ENCODE results near the gene TMC1.
"Not testable (repeated sequence)": the region's sequence is repeated elsewhere in the genome, so short reads cannot be mapped to it uniquely, and the experiment has no call there.

Gene TMC1

GRCh38 chr9:72857624-72857996 is 336.2 kb downstream of the TMC1 start:
- no peak for TF ChIP-seq CTCF (IDR thresholded peaks at IDR 0.05; ENCODE audit: borderline replicate concordance, control extremely low read depth, extremely low read depth, insufficient read depth, missing control alignments)
- in situ Hi-C loops (cut with MboI; ENCODE audit: low sequenced_read_pairs, unreplicated experiment), result no loop called here
- DNase-seq (ENCODE audit: low spot score), result no peak

GRCh38 chr9:72858089-72858912 is 336.9 kb downstream of the TMC1 start:
- DNase-seq (ENCODE audit: low spot score), result no peak
- in situ Hi-C loops (cut with MboI; ENCODE audit: low sequenced_read_pairs, unreplicated experiment), result no loop called here
- TF ChIP-seq CTCF (IDR thresholded peaks at IDR 0.05; ENCODE audit: borderline replicate concordance, control extremely low read depth, extremely low read depth, insufficient read depth, missing control alignments), result no peak

- in situ Hi-C loops (cut with MboI; ENCODE audit: low sequenced_read_pairs, unreplicated experiment), result not testable (repeated sequence)
Observed at GRCh38 chr9:72862788-72863187, 341.4 kb downstream of the TMC1 start.

GRCh38 chr9:72863456-72864094 is 342.2 kb downstream of the TMC1 start:
- TF ChIP-seq CTCF (IDR thresholded peaks at IDR 0.05; ENCODE audit: borderline replicate concordance, control extremely low read depth, extremely low read depth, insufficient read depth, missing control alignments), result no peak
- in situ Hi-C loops (cut with MboI; ENCODE audit: low sequenced_read_pairs, unreplicated experiment), result no loop called here
- no peak for DNase-seq (ENCODE audit: low spot score)

More at GRCh38 chr9:72862788-72863187, 341.4 kb downstream of the TMC1 start:
- DNase-seq (ENCODE audit: low spot score), result not testable (repeated sequence)

- TF ChIP-seq CTCF (IDR thresholded peaks at IDR 0.05; ENCODE audit: borderline replicate concordance, control extremely low read depth, extremely low read depth, insufficient read depth, missing control alignments), result no peak
- in situ Hi-C loops (cut with MboI; ENCODE audit: low sequenced_read_pairs, unreplicated experiment), result no loop called here
- no peak for DNase-seq (ENCODE audit: low spot score)
Observed at GRCh38 chr9:72864327-72864726, 342.9 kb downstream of the TMC1 start.

- TF ChIP-seq CTCF (IDR thresholded peaks at IDR 0.05; ENCODE audit: borderline replicate concordance, control extremely low read depth, extremely low read depth, insufficient read depth, missing control alignments), result peak; percentile 7
- no peak for DNase-seq (ENCODE audit: low spot score)
- in situ Hi-C loops (cut with MboI; ENCODE audit: low sequenced_read_pairs, unreplicated experiment), result no loop called here
Observed at GRCh38 chr9:72871685-72872084, 350.3 kb downstream of the TMC1 start.

GRCh38 chr9:72872718-72873117 is 351.3 kb downstream of the TMC1 start:
- no peak for TF ChIP-seq CTCF (IDR thresholded peaks at IDR 0.05; ENCODE audit: borderline replicate concordance, control extremely low read depth, extremely low read depth, insufficient read depth, missing control alignments)
- in situ Hi-C loops (cut with MboI; ENCODE audit: low sequenced_read_pairs, unreplicated experiment), result no loop called here
- DNase-seq (ENCODE audit: low spot score), result no peak

All from GM13976 (cell line).